CD14-positive monocyte (primary cell): Measurements from ENCODE around the gene UPK1A. TPM values are rescaled to one million over a fixed set of nuclear protein-coding genes. Genes with fewer than 3 reads are reported as not detected.
A peak's percentile ranks its signal among the peaks of the same experiment; 100 is the strongest.

ENCODE experiments used
- DNase-seq, 3 donors: peaks; one replicate each; pipeline ENCODE4 v3.0.0-alpha.2; 2011 to 2022
- H2AFZ ChIP-seq: 2 replicates; pipeline ENCODE4 v1.6.0; 2012; ENCODE audit warnings: mild to moderate bottlenecking, low read depth, low read length, inconsistent platforms; ENCODE audit not compliant: insufficient read depth, poor library complexity, severe bottlenecking
- H3K27ac ChIP-seq, 2 donors: 1 replicate in 1 of 2; 2 replicates in 1 of 2; pipeline ENCODE4 v1.5.1; 2012 to 2013; ENCODE audit warnings: low read length in 2 of 2, control low read depth in 1 of 2, inconsistent platforms in 1 of 2, low read depth in 1 of 2, mild to moderate bottlenecking in 1 of 2
- H3K27me3 ChIP-seq, 2 donors: one replicate each; pipeline versions ENCODE4 v1.6.0 to v1.6.1; 2011 to 2013; ENCODE audit warnings: low read length in 2 of 2; ENCODE audit not compliant: control insufficient read depth in 2 of 2, insufficient read depth in 2 of 2
- H3K36me3 ChIP-seq, 2 donors: replicated peaks in 1 of 2; 1 replicate in 1 of 2; 2 replicates in 1 of 2; pipeline versions ENCODE4 v1.5.1 to v1.6.1; 2012 to 2013; ENCODE audit warnings: low read length in 2 of 2, control low read depth in 1 of 2, inconsistent platforms in 1 of 2, mild to moderate bottlenecking in 1 of 2; ENCODE audit not compliant: insufficient read depth in 2 of 2, control insufficient read depth in 1 of 2
- H3K4me1 ChIP-seq, 2 donors: 1 replicate in 1 of 2; 2 replicates in 1 of 2; pipeline versions ENCODE4 v1.5.1 to v1.6.1; 2012 to 2013; ENCODE audit warnings: low read length in 2 of 2, control low read depth in 1 of 2, inconsistent platforms in 1 of 2, mild to moderate bottlenecking in 1 of 2, moderate library complexity in 1 of 2; ENCODE audit not compliant: insufficient read depth in 2 of 2, control insufficient read depth in 1 of 2
- H3K4me2 ChIP-seq: replicated peaks from 2 replicates; pipeline ENCODE3; 2012; ENCODE audit warnings: low read length, moderate library complexity, mild to moderate bottlenecking; ENCODE audit not compliant: poor library complexity, severe bottlenecking; ENCODE audit errors: extremely low read depth
- H3K4me3 ChIP-seq, 3 experiments: fragments of 200-600 bp in 1 of 3; sonication (generic) in 1 of 3; replicated peaks in 1 of 3; 1 replicate in 2 of 3; 2 replicates in 1 of 3; pipeline ENCODE4 v1.5.1; 2011 to 2013; ENCODE audit warnings: low read length in 3 of 3, mild to moderate bottlenecking in 3 of 3, control low read depth in 2 of 3, low read depth in 2 of 3, inconsistent platforms in 1 of 3, moderate library complexity in 1 of 3
- H3K79me2 ChIP-seq: 2 replicates; pipeline ENCODE4 v1.6.0; 2012; ENCODE audit warnings: mild to moderate bottlenecking, control low read depth, inconsistent platforms, low read length, moderate library complexity; ENCODE audit not compliant: insufficient read depth
- H3K9ac ChIP-seq: 2 replicates; pipeline ENCODE4 v1.6.0; 2017; ENCODE audit warnings: low read length, mild to moderate bottlenecking; ENCODE audit not compliant: insufficient read depth, poor library complexity, severe bottlenecking
- H3K9me3 ChIP-seq, 2 donors: replicated peaks in 1 of 2; 1 replicate in 1 of 2; 2 replicates in 1 of 2; pipeline versions ENCODE4 v1.5.1 to v1.6.1; 2012 to 2013; ENCODE audit warnings: low read length in 2 of 2, control low read depth in 1 of 2; ENCODE audit not compliant: control insufficient read depth in 1 of 2, insufficient read depth in 1 of 2
- H4K20me1 ChIP-seq: 2 replicates; pipeline ENCODE4 v1.6.0; 2012; ENCODE audit warnings: mild to moderate bottlenecking, low read length, control low read depth, moderate library complexity; ENCODE audit not compliant: insufficient read depth
- H3K27ac Mint-ChIP-seq, 7 donors: one replicate each; pipeline ENCODE4 v1.8.0; 2020; ENCODE audit warnings: mild to moderate bottlenecking in 7 of 7, mixed read lengths in 7 of 7, moderate library complexity in 6 of 7, inconsistent platforms in 2 of 7
- H3K27me3 Mint-ChIP-seq, 3 donors: one replicate each; pipeline ENCODE4 v1.8.0; 2021 to 2022; ENCODE audit warnings: low read depth in 3 of 3, mild to moderate bottlenecking in 3 of 3, mixed read lengths in 3 of 3, moderate library complexity in 3 of 3, inconsistent platforms in 1 of 3
- H3K36me3 Mint-ChIP-seq, 2 donors: one replicate each; pipeline ENCODE4 v1.8.0; 2020; ENCODE audit warnings: mixed read lengths in 2 of 2, inconsistent platforms in 1 of 2, mild to moderate bottlenecking in 1 of 2
- H3K4me1 Mint-ChIP-seq: one replicate; pipeline ENCODE4 v1.8.0; 2020; ENCODE audit warnings: mild to moderate bottlenecking, mixed read lengths
- H3K4me3 Mint-ChIP-seq, 2 donors: one replicate each; pipeline ENCODE4 v1.8.0; 2020; ENCODE audit warnings: mild to moderate bottlenecking in 2 of 2, mixed read lengths in 2 of 2, moderate library complexity in 1 of 2
- H3K9me3 Mint-ChIP-seq, 7 donors: one replicate each; pipeline ENCODE4 v1.8.0; 2020 to 2022; ENCODE audit warnings: mixed read lengths in 7 of 7, mild to moderate bottlenecking in 6 of 7, moderate library complexity in 6 of 7, inconsistent platforms in 2 of 7
- WGBS: methylation state at CpG from one replicate; pipeline ENCODE4 v1.1.5; 2013; ENCODE audit warnings: missing lambda C conversion rate; ENCODE audit not compliant: insufficient coverage; 5-methylcytosine and 5-hydroxymethylcytosine counted together
- intact Hi-C, 2 donors: fragments of 100-400 bp; cut with micrococcal nuclease; formaldehyde crosslinking; loops; one replicate each; pipeline versions ENCODE4 v1.15.0 to v1.15.1; 2023
- polyA plus RNA-seq, 3 donors: library from polyadenylated mRNA; depleted of rRNA in 1 of 3; unstranded in 2 of 3; stranded (reverse) in 1 of 3; fragments of 300-500 nt in 2 of 3; fragments of >200 nt in 1 of 3; fragmentation: Illumina TruSeq in 2 of 3; gene quantifications; 1 replicate in 2 of 3; 2 replicates in 1 of 3; pipeline ENCODE4 v1.2.3, GENCODE V29; 2012 to 2021
- TF ChIP-seq, protein P1 (sequence below): fragments of 200-600 bp; IDR thresholded peaks from one replicate; pipeline ENCODE4 v1.8.0; 2022; ENCODE audit warnings: antibody characterized with exemption, mild to moderate bottlenecking

UPK1A gene
- polyA plus RNA-seq, 3 donors: not detected

DNA sequence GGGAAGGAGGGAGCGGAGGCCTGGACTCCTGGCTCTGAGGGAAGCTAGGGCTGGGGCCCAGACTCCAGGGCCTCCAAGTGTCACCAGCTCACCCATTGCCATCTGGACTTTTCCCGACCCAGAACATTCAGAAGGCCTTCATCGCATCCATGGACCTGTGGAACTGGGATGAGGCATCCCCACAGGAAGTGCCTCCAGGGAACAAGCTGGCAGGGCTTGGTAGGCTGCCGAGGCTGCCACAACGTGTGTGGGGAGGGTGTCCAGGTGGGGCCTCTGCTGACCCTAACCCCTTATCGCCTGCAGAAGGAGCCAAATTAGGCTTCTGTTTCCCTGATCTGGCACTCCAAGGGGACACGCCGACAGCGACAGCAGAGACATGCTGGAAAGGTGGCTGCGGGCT lies 24.0 kb upstream of the UPK1A start:
- no peak overlapping the region for H3K4me3 ChIP-seq
- no peak overlapping the region for H3K9ac ChIP-seq
- peaks cover 0 to 2% of the 10 kb centered on the region in 2 donors for H3K27me3 ChIP-seq
- peaks cover 6 to 11% of the 10 kb centered on the region in 2 donors for H3K36me3 Mint-ChIP-seq
- peaks cover 7 to 11% of the 10 kb centered on the region in 2 donors for H3K36me3 ChIP-seq
- H4K20me1 ChIP-seq: no peaks in the 10 kb centered on the region
- H3K27me3 Mint-ChIP-seq: peaks cover 8 to 16% (median 13%) of the 10 kb centered on the region in 3 donors
- no peak overlapping the region for H3K4me2 ChIP-seq
- no peak for DNase-seq
- H3K79me2 ChIP-seq: no peaks in the 10 kb centered on the region
- H3K4me3 Mint-ChIP-seq: peak overlapping the region in 1 of 2 donors; percentile 64
- H3K4me1 ChIP-seq: peaks cover 37 to 43% of the 10 kb centered on the region in 2 donors
- no peak overlapping the region for H3K27ac Mint-ChIP-seq
- intact Hi-C loops: loop anchor here in 1 of 2 donors (10.0 kb wide), 1 partner anchor 102 kb away; the partner anchor contains the start of genes IGFLR1, LIN37, PSENEN and U2AF1L4
- no peaks in the 10 kb centered on the region for H3K9me3 Mint-ChIP-seq
- H3K4me1 Mint-ChIP-seq: peaks cover 25% of the 10 kb centered on the region
- H2AFZ ChIP-seq: no peak overlapping the region
- no peak overlapping the region for H3K27ac ChIP-seq
- 88% methylated on average over 6 of the region's 10 CpGs for WGBS
- no peaks in the 10 kb centered on the region for H3K9me3 ChIP-seq
- TF ChIP-seq, protein P1, sequence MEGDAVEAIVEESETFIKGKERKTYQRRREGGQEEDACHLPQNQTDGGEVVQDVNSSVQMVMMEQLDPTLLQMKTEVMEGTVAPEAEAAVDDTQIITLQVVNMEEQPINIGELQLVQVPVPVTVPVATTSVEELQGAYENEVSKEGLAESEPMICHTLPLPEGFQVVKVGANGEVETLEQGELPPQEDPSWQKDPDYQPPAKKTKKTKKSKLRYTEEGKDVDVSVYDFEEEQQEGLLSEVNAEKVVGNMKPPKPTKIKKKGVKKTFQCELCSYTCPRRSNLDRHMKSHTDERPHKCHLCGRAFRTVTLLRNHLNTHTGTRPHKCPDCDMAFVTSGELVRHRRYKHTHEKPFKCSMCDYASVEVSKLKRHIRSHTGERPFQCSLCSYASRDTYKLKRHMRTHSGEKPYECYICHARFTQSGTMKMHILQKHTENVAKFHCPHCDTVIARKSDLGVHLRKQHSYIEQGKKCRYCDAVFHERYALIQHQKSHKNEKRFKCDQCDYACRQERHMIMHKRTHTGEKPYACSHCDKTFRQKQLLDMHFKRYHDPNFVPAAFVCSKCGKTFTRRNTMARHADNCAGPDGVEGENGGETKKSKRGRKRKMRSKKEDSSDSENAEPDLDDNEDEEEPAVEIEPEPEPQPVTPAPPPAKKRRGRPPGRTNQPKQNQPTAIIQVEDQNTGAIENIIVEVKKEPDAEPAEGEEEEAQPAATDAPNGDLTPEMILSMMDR: no peak

DNA sequence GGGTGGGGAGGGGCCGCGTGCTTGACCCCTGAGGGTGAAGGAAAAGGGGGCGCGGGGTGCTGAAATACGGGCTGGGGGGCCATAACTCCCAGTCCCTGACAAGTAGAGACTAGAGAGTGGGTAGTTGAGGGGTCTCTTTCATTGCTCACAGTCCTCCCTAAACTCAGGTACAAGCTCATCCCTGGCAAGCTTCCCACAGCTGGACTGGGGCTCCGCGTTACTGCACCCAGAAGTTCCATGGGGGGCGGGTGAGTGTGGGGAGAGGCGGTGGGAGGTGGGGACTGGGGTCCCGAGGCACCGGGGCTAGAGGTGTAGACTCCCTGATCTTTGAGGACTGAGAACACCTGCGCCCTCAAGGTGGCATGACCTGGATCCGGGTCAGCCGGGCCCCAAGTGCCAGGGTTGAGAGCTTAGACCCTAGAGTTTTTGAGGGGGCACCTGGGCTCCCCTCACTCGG lies 23.5 kb upstream of the UPK1A start:
- peak overlapping the region; percentile 74 to 98 (median 78) for H3K4me3 ChIP-seq
- no peaks in the 10 kb centered on the region for H4K20me1 ChIP-seq
- Mint-ChIP-seq H3K36me3 (peaks cover 1 to 6% of the 10 kb centered on the region in 2 donors), H3K27ac (no peak overlapping the region), H3K4me1 (peaks cover 27% of the 10 kb centered on the region), H3K27me3 (peaks cover 8 to 16% (median 13%) of the 10 kb centered on the region in 3 donors), H3K9me3 (no peaks in the 10 kb centered on the region), H3K4me3 (peak overlapping the region; percentile 84 to 94)
- no peak for DNase-seq
- peak overlapping the region; percentile 70 for H3K9ac ChIP-seq
- no peaks in the 10 kb centered on the region for H3K9me3 ChIP-seq
- H3K27me3 ChIP-seq: peaks cover 0 to 2% of the 10 kb centered on the region in 2 donors
- H3K4me1 ChIP-seq: peaks cover 42 to 48% of the 10 kb centered on the region in 2 donors
- peaks cover 2 to 6% of the 10 kb centered on the region in 2 donors for H3K36me3 ChIP-seq
- H3K27ac ChIP-seq: peak overlapping the region in 1 of 2 donors; percentile 70
- WGBS: 42% methylated on average over 9 of the region's 15 CpGs
- intact Hi-C loops: loop anchor here in 1 of 2 donors (10.0 kb wide), 1 partner anchor 102 kb away; the partner anchor contains the start of genes IGFLR1, LIN37, PSENEN and U2AF1L4
- TF ChIP-seq, protein P1: no peak
- H3K79me2 ChIP-seq: no peaks in the 10 kb centered on the region
- peak overlapping the region; percentile 97 for H2AFZ ChIP-seq
- peak overlapping the region; percentile 98 for H3K4me2 ChIP-seq
